Measurements from ENCODE around the gene EPHB2. TPM values are rescaled to one million over a fixed set of nuclear protein-coding genes. Genes with fewer than 3 reads are reported as not detected.

EPHB2 gene
- total and polyA plus RNA-seq, 12 donors, result 0.15 to 5.0 (median 0.85) TPM

DNA sequence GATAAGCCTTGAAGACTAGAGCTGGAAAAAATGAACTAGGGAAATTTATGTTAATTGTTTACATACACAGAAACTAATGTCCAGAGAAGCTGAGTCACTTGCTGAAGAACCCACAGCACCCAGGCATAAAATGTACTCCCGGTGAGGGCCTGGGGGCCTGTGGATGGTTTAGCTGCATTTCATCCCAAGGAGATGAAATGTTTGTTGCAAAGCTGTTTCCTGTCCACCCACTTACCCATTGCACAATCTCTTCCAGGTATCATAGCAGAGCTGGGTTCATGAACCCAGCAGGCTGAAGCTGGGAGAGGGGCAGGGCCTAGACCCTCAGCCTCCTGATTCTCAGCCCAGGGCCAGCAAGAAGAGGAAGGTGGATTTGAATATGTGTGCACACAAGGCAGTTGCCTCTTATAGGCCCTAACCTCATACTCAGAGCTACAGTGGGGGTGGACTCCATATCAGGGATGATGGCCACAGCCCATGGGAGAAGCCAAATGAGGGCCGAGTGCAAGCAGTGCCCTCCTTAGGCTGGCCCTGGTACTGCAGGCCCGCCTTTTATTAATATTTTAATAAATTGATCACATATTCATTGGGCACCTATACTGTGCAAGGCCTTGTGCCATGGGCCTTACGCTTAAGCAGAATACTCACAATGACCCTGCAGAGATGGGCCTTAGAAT lies 151.3 kb downstream of the EPHB2 start:
- intact Hi-C loops (cut with DNase I), result loop anchor here in 4 of 10 donors (5.0 to 10.0 kb wide), 2 partner anchors 45 to 157 kb away; no protein-coding TSS in a partner anchor
- peak; percentile 38 to 81 (median 68) for TF ChIP-seq CTCF (IDR thresholded peaks at IDR 0.05)
- ATAC-seq, result peak; percentile 32 to 79 (median 64)
- H3K4me1 ChIP-seq, result peaks cover 0 to 6% (median 0%) of the 10 kb centered on the region in 9 donors
- H3K27me3 ChIP-seq, result peaks cover 0 to 3% (median 0%) of the 10 kb centered on the region in 7 donors
- H3K36me3 ChIP-seq, result no peaks in the 10 kb centered on the region
- H3K9me3 ChIP-seq, result no peaks in the 10 kb centered on the region
- no peak overlapping the region for H3K4me3 ChIP-seq
- no peak overlapping the region for H3K27ac ChIP-seq
- no peak for DNase-seq
- WGBS, 2 donors, result 69 to 81% methylated on average over 4 of the region's 4 CpGs

DNA sequence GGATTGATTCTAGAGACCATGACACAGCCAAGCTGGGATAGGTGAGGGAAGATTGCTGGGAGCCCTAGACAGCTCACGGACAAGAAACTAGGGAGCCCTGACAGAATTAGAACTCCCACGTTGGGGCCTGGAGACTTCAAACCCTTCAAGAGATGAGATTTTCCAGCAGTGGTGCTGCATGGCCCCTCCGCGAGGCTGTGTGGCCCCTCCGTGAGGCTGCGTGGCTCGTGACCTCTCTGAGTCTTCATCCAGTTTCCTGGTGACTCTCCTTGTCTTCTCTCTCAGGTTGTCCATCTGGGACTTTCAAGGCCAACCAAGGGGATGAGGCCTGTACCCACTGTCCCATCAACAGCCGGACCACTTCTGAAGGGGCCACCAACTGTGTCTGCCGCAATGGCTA lies 152.1 kb downstream of the EPHB2 start:
- no peak overlapping the region for H3K4me3 ChIP-seq
- H3K27ac ChIP-seq, result no peak overlapping the region
- peaks cover 0 to 3% (median 0%) of the 10 kb centered on the region in 7 donors for H3K27me3 ChIP-seq
- WGBS, 2 donors, result 93 to 94% methylated on average over 9 of the region's 9 CpGs
- DNase-seq (no peak), ATAC-seq (no peak)
- H3K36me3 ChIP-seq, result no peaks in the 10 kb centered on the region
- TF ChIP-seq CTCF (IDR thresholded peaks at IDR 0.05), result no peak
- intact Hi-C loops (cut with DNase I), result loop anchor here in 4 of 10 donors (5.0 to 10.0 kb wide), 2 partner anchors 45 to 158 kb away; no protein-coding TSS in a partner anchor
- H3K9me3 ChIP-seq, result no peaks in the 10 kb centered on the region
- H3K4me1 ChIP-seq, result peaks cover 0 to 6% (median 0%) of the 10 kb centered on the region in 9 donors

- intact Hi-C loops (cut with DNase I), result loop anchor here in 4 of 10 donors (5.0 to 10.0 kb wide), 2 partner anchors 46 to 159 kb away; no protein-coding TSS in a partner anchor
- WGBS, 2 donors, result 89 to 93% methylated on average over 7 of the region's 7 CpGs
- Histone ChIP-seq H3K9me3 (peaks cover 0 to 8% (median 0%) of the 10 kb centered on the region in 11 donors), H3K36me3 (no peaks in the 10 kb centered on the region), H3K4me3 (no peak overlapping the region), H3K4me1 (peaks cover 0 to 6% (median 0%) of the 10 kb centered on the region in 9 donors), H3K27ac (no peak overlapping the region), H3K27me3 (peaks cover 0 to 3% (median 0%) of the 10 kb centered on the region in 7 donors)
- TF ChIP-seq CTCF (IDR thresholded peaks at IDR 0.05), result no peak
- DNase-seq (no peak), ATAC-seq (no peak)
These were observed 153.1 kb downstream of the EPHB2 start for GRCh38 chr1:22863766-22864165.

DNA sequence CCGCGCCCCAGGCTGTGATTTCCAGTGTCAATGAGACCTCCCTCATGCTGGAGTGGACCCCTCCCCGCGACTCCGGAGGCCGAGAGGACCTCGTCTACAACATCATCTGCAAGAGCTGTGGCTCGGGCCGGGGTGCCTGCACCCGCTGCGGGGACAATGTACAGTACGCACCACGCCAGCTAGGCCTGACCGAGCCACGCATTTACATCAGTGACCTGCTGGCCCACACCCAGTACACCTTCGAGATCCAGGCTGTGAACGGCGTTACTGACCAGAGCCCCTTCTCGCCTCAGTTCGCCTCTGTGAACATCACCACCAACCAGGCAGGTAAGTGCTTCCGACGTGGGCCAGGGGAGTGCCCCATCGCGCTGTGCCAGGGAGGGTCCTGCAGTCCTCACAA lies 154.2 kb downstream of the EPHB2 start:
- Histone ChIP-seq H3K4me3 (no peak overlapping the region), H3K4me1 (peaks cover 0 to 6% (median 0%) of the 10 kb centered on the region in 9 donors), H3K27ac (no peak overlapping the region), H3K9me3 (peaks cover 0 to 8% (median 0%) of the 10 kb centered on the region in 11 donors), H3K27me3 (peaks cover 0 to 3% (median 0%) of the 10 kb centered on the region in 7 donors), H3K36me3 (no peaks in the 10 kb centered on the region)
- 94% methylated on average over 24 of the region's 24 CpGs for WGBS, 2 donors
- DNase-seq (no peak), ATAC-seq (peak in 1 of 8 donors; percentile 22)
- intact Hi-C loops (cut with DNase I), result loop anchor here in 4 of 10 donors (5.0 to 10.0 kb wide), 2 partner anchors 48 to 160 kb away; no protein-coding TSS in a partner anchor
- no peak for TF ChIP-seq CTCF (IDR thresholded peaks at IDR 0.05)
